Natural killer cell (primary cell): ENCODE data around the gene VCX3A. TPM values are rescaled to one million over a fixed set of nuclear protein-coding genes. Genes with fewer than 3 reads are reported as not detected.
"Not testable (repeated sequence)": the region's sequence is repeated elsewhere in the genome, so short reads cannot be mapped to it uniquely, and the experiment has no call there.

ENCODE experiments used
- ATAC-seq, 3 donors: fragments of 150-1000 bp in 2 of 3; fragments of 200-7000 bp in 1 of 3; cut with Tn5 transposase; 1 replicate in 1 of 3; 2 replicates in 2 of 3; pipeline ENCODE4 v1.10.0; 2021; ENCODE audit warnings: mild to moderate bottlenecking in 2 of 3, moderate library complexity in 2 of 3
- DNase-seq, 2 donors: peaks; one replicate each; pipeline versions ENCODE4 v3.0.0 to v3.0.0-alpha.2; 2013 to 2021; ENCODE audit warnings: mixed read lengths in 1 of 2
- H3K27ac ChIP-seq: one replicate; pipeline ENCODE4 v1.5.1; 2013; ENCODE audit warnings: mild to moderate bottlenecking, low read length
- H3K27me3 ChIP-seq: one replicate; pipeline ENCODE4 v1.6.1; 2013; ENCODE audit warnings: low read length; ENCODE audit not compliant: control insufficient read depth, insufficient read depth
- H3K36me3 ChIP-seq: one replicate; pipeline ENCODE4 v1.6.1; 2013; ENCODE audit warnings: low read length; ENCODE audit not compliant: control insufficient read depth, insufficient read depth
- H3K4me1 ChIP-seq: one replicate; pipeline ENCODE4 v1.6.1; 2013; ENCODE audit warnings: low read length; ENCODE audit not compliant: control insufficient read depth, insufficient read depth
- H3K4me3 ChIP-seq: one replicate; pipeline ENCODE4 v1.5.1; 2013; ENCODE audit warnings: low read length
- H3K9me3 ChIP-seq: one replicate; pipeline ENCODE4 v1.6.1; 2013; ENCODE audit warnings: low read length; ENCODE audit not compliant: control insufficient read depth, insufficient read depth
- H3K27ac Mint-ChIP-seq, 2 donors: one replicate each; pipeline ENCODE4 v1.8.0; 2022; ENCODE audit warnings: mild to moderate bottlenecking in 2 of 2, mixed read lengths in 2 of 2, moderate library complexity in 1 of 2
- H3K27me3 Mint-ChIP-seq, 2 donors: one replicate each; pipeline ENCODE4 v1.8.0; 2022; ENCODE audit warnings: low read depth in 2 of 2, mixed read lengths in 2 of 2
- H3K36me3 Mint-ChIP-seq: one replicate; pipeline ENCODE4 v1.8.0; 2022; ENCODE audit warnings: mixed read lengths
- H3K4me1 Mint-ChIP-seq, 2 donors: one replicate each; pipeline ENCODE4 v1.8.0; 2022; ENCODE audit warnings: mixed read lengths in 2 of 2
- H3K4me3 Mint-ChIP-seq: one replicate; pipeline ENCODE4 v1.8.0; 2022; ENCODE audit warnings: mild to moderate bottlenecking, moderate library complexity, mixed read lengths
- H3K9me3 Mint-ChIP-seq, 2 donors: one replicate each; pipeline ENCODE4 v1.8.0; 2022; ENCODE audit warnings: mixed read lengths in 2 of 2
- CTCF ChIP-seq: fragments of 200-600 bp; IDR thresholded peaks from one replicate; pipeline ENCODE4 v1.8.0; 2022; ENCODE audit warnings: antibody characterized with exemption
- WGBS: methylation state at CpG from one replicate; pipeline ENCODE4 v1.1.7; 2013; ENCODE audit warnings: missing lambda C conversion rate; ENCODE audit not compliant: insufficient coverage; 5-methylcytosine and 5-hydroxymethylcytosine counted together
- intact Hi-C: fragments of 100-400 bp; cut with micrococcal nuclease; formaldehyde crosslinking; loops from one replicate; pipeline ENCODE4 v1.14.2; 2022
- total RNA-seq, 4 donors: library from RNA; stranded (reverse); fragments of 120-200 nt in 1 of 4; gene quantifications; one replicate each; pipeline versions ENCODE4 v1.2.3 to v1.2.4, GENCODE V29; 2013 to 2022

Gene VCX3A
- not detected for total RNA-seq
- total RNA-seq (2013) = not detected

- not testable (repeated sequence) for H3K4me1 ChIP-seq
These were observed at the start of gene VCX3A for GRCh38 chrX:6535018-6535417. VCX3A (minus strand) TSS chrX:6535118; CDS start chrX:6534497, 621 bp downstream.

GRCh38 chrX:6574762-6575161, 39.8 kb upstream of the VCX3A start:
- Histone ChIP-seq H3K4me3 (no peak overlapping the region), H3K4me1 (no peaks in the 10 kb centered on the region), H3K36me3 (no peaks in the 10 kb centered on the region), H3K9me3 (no peaks in the 10 kb centered on the region), H3K27me3 (no peaks in the 10 kb centered on the region), H3K27ac (no peak overlapping the region)
- Mint-ChIP-seq H3K4me1 (no peaks in the 10 kb centered on the region), H3K27ac (no peak overlapping the region), H3K9me3 (peaks cover 2% of the 10 kb centered on the region in 2 donors), H3K27me3 (no peaks in the 10 kb centered on the region), H3K4me3 (no peak overlapping the region), H3K36me3 (no peaks in the 10 kb centered on the region)
- no peak for TF ChIP-seq CTCF
- WGBS = 58% methylated on average over 4 of the region's 5 CpGs
- ATAC-seq (no peak), DNase-seq (no peak)
- intact Hi-C loops = no loop called here

More at GRCh38 chrX:6535018-6535417, at the start of gene VCX3A:
- not testable (repeated sequence) for H3K27ac ChIP-seq, H3K4me1 Mint-ChIP-seq, H3K27me3 ChIP-seq, H3K4me3 Mint-ChIP-seq, H3K27ac Mint-ChIP-seq, H3K36me3 Mint-ChIP-seq, DNase-seq, H3K9me3 ChIP-seq, H3K4me3 ChIP-seq, H3K36me3 ChIP-seq, H3K27me3 Mint-ChIP-seq, ATAC-seq
- no CpG with 5 or more reads among the region's 1 CpG for WGBS
- peaks cover 0 to 12% of the 10 kb centered on the region in 2 donors for H3K9me3 Mint-ChIP-seq
- intact Hi-C loops = loop anchor here (10.0 kb wide), 1 partner anchor 1930 kb away; the partner anchor contains the start of gene VCX3B

- intact Hi-C loops = no loop called here
- no peak overlapping the region for H3K4me3 ChIP-seq
- Mint-ChIP-seq H3K9me3 (peaks cover 6 to 12% of the 10 kb centered on the region in 2 donors), H3K27me3 (no peaks in the 10 kb centered on the region), H3K36me3 (no peaks in the 10 kb centered on the region), H3K4me3 (no peak overlapping the region), H3K27ac (no peak overlapping the region), H3K4me1 (no peaks in the 10 kb centered on the region)
- TF ChIP-seq CTCF = no peak
- H3K9me3 ChIP-seq = no peaks in the 10 kb centered on the region
- ATAC-seq (no peak), DNase-seq (no peak)
- WGBS = 96% methylated on average over 3 of the region's 3 CpGs
- no peaks in the 10 kb centered on the region for H3K27me3 ChIP-seq
- no peak overlapping the region for H3K27ac ChIP-seq
- H3K4me1 ChIP-seq = no peaks in the 10 kb centered on the region
- H3K36me3 ChIP-seq = no peaks in the 10 kb centered on the region
These were observed 33.1 kb upstream of the VCX3A start for GRCh38 chrX:6568031-6568430.

GRCh38 chrX:6558979-6559378, 24.1 kb upstream of the VCX3A start:
- Histone ChIP-seq H3K36me3 (no peaks in the 10 kb centered on the region), H3K4me1 (no peaks in the 10 kb centered on the region), H3K9me3 (no peaks in the 10 kb centered on the region), H3K27ac (no peak overlapping the region), H3K27me3 (no peaks in the 10 kb centered on the region), H3K4me3 (no peak overlapping the region)
- ATAC-seq = no peak
- TF ChIP-seq CTCF = no peak
- peaks cover 6% of the 10 kb centered on the region for H3K36me3 Mint-ChIP-seq
- H3K4me3 Mint-ChIP-seq = no peak overlapping the region
- H3K4me1 Mint-ChIP-seq = no peaks in the 10 kb centered on the region
- DNase-seq = no peak
- 61% methylated on average over 3 of the region's 5 CpGs for WGBS
- intact Hi-C loops = no loop called here
- no peak overlapping the region for H3K27ac Mint-ChIP-seq
- no peaks in the 10 kb centered on the region for H3K27me3 Mint-ChIP-seq
- H3K9me3 Mint-ChIP-seq = peaks cover 11 to 16% of the 10 kb centered on the region in 2 donors
